PC-3 (cell line): ENCODE data around the gene AFAP1L2.

Source experiments
- EZH2 ChIP-seq: fragments of 300-600 bp; sonication (generic); IDR thresholded peaks from one replicate; pipeline ENCODE4 v1.6.1; 2017; ENCODE audit warnings: antibody characterized with exemption, mild to moderate bottlenecking, low read length; ENCODE audit not compliant: unreplicated experiment
- EZH2phosphoT487 ChIP-seq: fragments of 300-600 bp; sonication (generic); IDR thresholded peaks from 2 replicates; pipeline ENCODE4 v1.6.1; 2018; ENCODE audit warnings: mild to moderate bottlenecking, antibody characterized with exemption, low read length, borderline replicate concordance

GRCh38 chr10:114266521-114266920 is 137.8 kb downstream of the AFAP1L2 start:
- no peak for TF ChIP-seq EZH2phosphoT487
- TF ChIP-seq EZH2 = no peak
